HCEC 1CT (cell line): ENCODE data around the gene DAB1.

ENCODE experiments used
- DNase-seq: peaks from one replicate; pipeline ENCODE4 v3.0.0-alpha.2; 2017

DAB1 gene

GRCh38 chr1:57063406-57064125, 360.3 kb downstream of the DAB1 start:
- no peak for DNase-seq

GRCh38 chr1:57061369-57061768, 362.5 kb downstream of the DAB1 start:
- no peak for DNase-seq

- DNase-seq: no peak
These were observed 363.4 kb downstream of the DAB1 start for GRCh38 chr1:57060451-57060850.

GRCh38 chr1:57058652-57059501, 365.0 kb downstream of the DAB1 start:
- DNase-seq: no peak

GRCh38 chr1:57048856-57049255, 375.0 kb downstream of the DAB1 start:
- no peak for DNase-seq

GRCh38 chr1:57046462-57046861, 377.4 kb downstream of the DAB1 start:
- no peak for DNase-seq

- DNase-seq: no peak
These were observed 382.0 kb downstream of the DAB1 start for GRCh38 chr1:57041901-57042300.

GRCh38 chr1:57040811-57041210, 383.0 kb downstream of the DAB1 start:
- no peak for DNase-seq

- DNase-seq: no peak
These were observed 386.9 kb downstream of the DAB1 start for GRCh38 chr1:57036641-57037579.

GRCh38 chr1:57034713-57035112, 389.1 kb downstream of the DAB1 start:
- DNase-seq: no peak

GRCh38 chr1:57033222-57034001, 390.4 kb downstream of the DAB1 start:
- no peak for DNase-seq

GRCh38 chr1:57026624-57027354, 397.1 kb downstream of the DAB1 start:
- DNase-seq: no peak

- no peak for DNase-seq
These were observed 399.0 kb downstream of the DAB1 start for GRCh38 chr1:57024855-57025254.

- no peak for DNase-seq
These were observed 399.4 kb downstream of the DAB1 start for GRCh38 chr1:57024428-57024827.

GRCh38 chr1:57020216-57020615, 403.6 kb downstream of the DAB1 start:
- no peak for DNase-seq

GRCh38 chr1:57019236-57019839, 404.5 kb downstream of the DAB1 start:
- no peak for DNase-seq

- DNase-seq: no peak
These were observed 405.7 kb downstream of the DAB1 start for GRCh38 chr1:57018119-57018518.

- DNase-seq: no peak
These were observed 406.1 kb downstream of the DAB1 start for GRCh38 chr1:57017717-57018116.

- no peak for DNase-seq
These were observed 406.7 kb downstream of the DAB1 start for GRCh38 chr1:57017200-57017599.

- DNase-seq: no peak
These were observed 408.8 kb downstream of the DAB1 start for GRCh38 chr1:57015071-57015470.

GRCh38 chr1:57013522-57013921, 410.3 kb downstream of the DAB1 start:
- no peak for DNase-seq
